T-helper 2 cell treated with Interferon-gamma antibody and Interleukin-4, amounts not matched to agents 5 μg/mL and 100 μg/mL, for 36 hours (primary cell): ENCODE results near the gene TMEM97.
"Not testable (repeated sequence)": the region's sequence is repeated elsewhere in the genome, so short reads cannot be mapped to it uniquely, and the experiment has no call there.

Experiments
- DNase-seq: peaks from one replicate; pipeline ENCODE4 v3.0.0; 2021; ENCODE audit warnings: low spot score
- H3K27ac Mint-ChIP-seq: one replicate; pipeline ENCODE4 v1.8.0; 2021; ENCODE audit warnings: mild to moderate bottlenecking, mixed read lengths
- H3K27me3 Mint-ChIP-seq: one replicate; pipeline ENCODE4 v1.8.0; 2021; ENCODE audit warnings: low read depth, mixed read lengths
- H3K36me3 Mint-ChIP-seq: one replicate; pipeline ENCODE4 v1.8.0; 2021; ENCODE audit warnings: low read depth, mixed read lengths
- H3K4me1 Mint-ChIP-seq: one replicate; pipeline ENCODE4 v1.8.0; 2021; ENCODE audit warnings: low read depth, mixed read lengths
- H3K4me3 Mint-ChIP-seq: one replicate; pipeline ENCODE4 v1.8.0; 2022; ENCODE audit warnings: mild to moderate bottlenecking, moderate library complexity, mixed read lengths
- H3K9me3 Mint-ChIP-seq: one replicate; pipeline ENCODE4 v1.8.0; 2021; ENCODE audit warnings: mixed read lengths

The TMEM97 gene

GRCh38 chr17:28292878-28293277 lies 26.1 kb upstream of the TMEM97 start:
- H3K4me1 Mint-ChIP-seq, H3K36me3 Mint-ChIP-seq, DNase-seq, H3K27ac Mint-ChIP-seq, H3K4me3 Mint-ChIP-seq, H3K9me3 Mint-ChIP-seq: not testable (repeated sequence)
- H3K27me3 Mint-ChIP-seq = peaks cover 25% of the 10 kb centered on the region

GRCh38 chr17:28293994-28294393 lies 25.0 kb upstream of the TMEM97 start:
- no peaks in the 10 kb centered on the region for H3K4me1 Mint-ChIP-seq
- no peaks in the 10 kb centered on the region for H3K36me3 Mint-ChIP-seq
- H3K4me3 Mint-ChIP-seq = no peak overlapping the region

DNA sequence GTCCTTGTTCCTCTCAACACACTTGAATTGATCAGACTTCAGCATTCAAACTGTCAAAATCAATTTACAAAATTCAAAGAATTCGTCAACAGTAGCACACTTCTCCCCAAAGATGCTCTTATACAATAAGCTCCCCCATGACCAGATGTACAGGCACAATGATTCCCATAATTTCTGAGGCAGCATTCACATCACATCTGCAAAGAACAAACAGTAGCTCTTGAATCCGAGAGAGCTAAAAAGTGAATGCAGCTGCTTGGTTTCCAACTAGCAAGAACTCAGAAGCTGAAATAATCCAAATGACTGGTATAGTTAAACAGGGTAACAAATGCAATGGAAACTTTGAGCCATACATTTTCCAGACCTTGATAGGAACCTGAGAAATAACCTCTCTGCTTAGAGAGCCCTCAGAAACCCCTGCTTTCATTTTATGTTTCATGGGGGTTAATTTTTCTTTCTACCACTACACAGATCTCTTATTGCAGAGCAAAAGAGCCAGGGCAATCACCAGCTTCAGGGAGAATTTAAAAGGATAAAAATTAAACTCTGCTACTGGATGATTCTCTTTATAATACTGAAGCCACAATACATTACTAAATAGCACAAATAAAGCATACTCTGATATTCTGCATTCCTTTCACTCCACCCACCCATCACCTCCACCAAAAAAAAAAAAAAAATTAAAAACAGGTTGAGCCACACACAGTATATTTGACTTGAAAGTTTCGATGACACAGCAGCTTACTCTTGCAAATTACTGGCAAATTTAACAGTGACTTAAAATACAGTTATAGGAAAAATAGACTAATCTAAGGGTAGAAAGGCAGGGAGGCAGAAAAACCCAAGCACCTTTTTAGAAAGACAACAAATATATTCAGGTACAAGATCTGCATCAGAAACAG lies 23.1 kb upstream of the TMEM97 start:
- Mint-ChIP-seq H3K4me3 (no peak overlapping the region), H3K27ac (no peak overlapping the region), H3K9me3 (no peaks in the 10 kb centered on the region), H3K4me1 (no peaks in the 10 kb centered on the region), H3K36me3 (no peaks in the 10 kb centered on the region), H3K27me3 (peaks cover 25% of the 10 kb centered on the region)
- no peak for DNase-seq

More at GRCh38 chr17:28293994-28294393, 25.0 kb upstream of the TMEM97 start:
- H3K9me3 Mint-ChIP-seq = no peaks in the 10 kb centered on the region
- no peak overlapping the region for H3K27ac Mint-ChIP-seq
- DNase-seq = no peak
- H3K27me3 Mint-ChIP-seq = peaks cover 25% of the 10 kb centered on the region

GRCh38 chr17:28298449-28298848 lies 20.6 kb upstream of the TMEM97 start:
- Mint-ChIP-seq H3K4me3 (no peak overlapping the region), H3K27ac (no peak overlapping the region), H3K4me1 (no peaks in the 10 kb centered on the region), H3K9me3 (no peaks in the 10 kb centered on the region), H3K27me3 (peaks cover 9% of the 10 kb centered on the region), H3K36me3 (no peaks in the 10 kb centered on the region)
- DNase-seq = no peak

DNA sequence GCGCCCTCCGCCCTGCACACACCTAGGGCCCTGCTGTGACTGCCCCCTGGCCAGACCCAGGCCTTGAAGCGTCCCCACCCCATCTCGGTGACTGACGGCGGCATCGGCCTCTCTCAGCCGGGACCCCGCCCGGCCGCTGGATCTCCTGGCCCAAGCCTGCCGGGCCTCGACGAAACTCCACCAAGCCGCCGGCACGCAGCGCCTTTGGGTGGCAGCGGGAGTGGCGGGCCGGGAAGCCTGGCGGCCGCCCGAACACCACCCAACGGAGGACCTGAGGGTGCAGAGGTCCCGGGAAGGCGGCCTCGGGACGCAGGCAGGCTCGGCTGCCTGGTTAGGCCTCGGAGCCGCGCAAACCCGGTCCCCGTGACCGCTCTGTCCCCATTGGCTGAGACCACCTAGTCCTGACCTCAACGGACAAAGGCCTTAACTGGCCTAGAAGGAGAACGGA lies 12.0 kb upstream of the TMEM97 start:
- Mint-ChIP-seq H3K27ac (no peak overlapping the region), H3K4me1 (no peaks in the 10 kb centered on the region), H3K36me3 (no peaks in the 10 kb centered on the region), H3K9me3 (no peaks in the 10 kb centered on the region), H3K27me3 (peaks cover 33% of the 10 kb centered on the region), H3K4me3 (no peak overlapping the region)
- DNase-seq = no peak

DNA sequence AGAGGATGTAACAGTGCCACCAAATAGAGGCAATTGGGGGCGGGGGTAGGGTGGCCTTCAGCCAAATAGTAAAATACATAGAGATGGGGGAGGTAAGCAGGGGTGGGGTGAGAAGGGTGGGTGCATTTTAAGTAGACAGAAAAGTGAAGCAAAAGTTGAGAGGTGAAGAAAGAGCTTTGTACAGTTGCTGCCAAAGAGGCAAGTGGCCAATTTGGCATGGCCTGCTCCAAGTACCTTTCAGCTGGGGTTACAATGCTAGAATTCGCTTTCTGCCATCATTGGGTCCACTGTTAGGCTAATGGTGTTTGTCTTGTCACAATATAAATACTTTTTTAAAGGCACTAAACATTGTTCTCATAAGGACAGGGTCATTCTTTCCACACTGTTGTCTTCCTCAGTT lies 5.2 kb upstream of the TMEM97 start:
- no peak overlapping the region for H3K4me3 Mint-ChIP-seq
- no peak for DNase-seq
- peaks cover 18% of the 10 kb centered on the region for H3K4me1 Mint-ChIP-seq
- peaks cover 11% of the 10 kb centered on the region for H3K27me3 Mint-ChIP-seq
- H3K27ac Mint-ChIP-seq = no peak overlapping the region
- H3K9me3 Mint-ChIP-seq = no peaks in the 10 kb centered on the region
- no peaks in the 10 kb centered on the region for H3K36me3 Mint-ChIP-seq

DNA sequence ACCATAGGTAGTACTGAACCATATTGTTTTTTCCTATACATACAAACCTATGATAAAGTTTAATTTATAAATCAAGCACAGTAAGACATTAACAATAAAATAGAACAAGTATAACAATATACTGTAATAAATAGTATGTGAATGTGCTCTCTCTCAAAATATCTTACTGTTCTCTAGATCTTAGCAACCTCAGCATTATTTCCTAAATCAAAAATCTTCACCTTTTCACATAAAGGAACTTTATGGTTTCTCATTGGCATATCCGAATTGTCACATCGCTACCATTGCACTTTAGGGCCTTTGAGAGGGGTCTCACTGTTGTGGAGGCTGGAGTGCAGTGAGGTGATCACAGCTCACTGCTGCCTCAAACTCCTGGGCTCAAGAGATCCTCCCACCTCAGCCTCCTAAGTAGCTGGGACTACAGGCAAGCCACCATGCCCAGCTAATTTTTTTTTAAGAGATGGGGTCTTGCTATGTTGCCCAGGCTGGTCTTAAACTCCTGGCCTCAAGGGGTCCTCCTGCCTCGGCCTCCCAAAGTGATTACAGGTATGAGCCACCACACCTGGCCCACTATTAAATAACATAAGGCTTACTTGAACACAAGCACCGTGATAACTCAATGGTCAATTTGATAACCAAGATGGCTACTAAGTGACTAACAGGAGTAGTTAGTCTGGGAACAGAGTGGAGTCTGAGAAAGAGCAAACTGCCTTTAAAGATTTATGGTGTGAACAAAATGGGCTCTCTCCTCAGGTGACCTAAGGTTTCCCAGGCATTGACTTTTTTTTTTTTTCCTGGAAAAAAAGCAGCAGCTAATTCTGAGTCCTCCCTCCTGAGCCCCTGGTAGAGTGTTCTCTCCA lies 2.9 kb upstream of the TMEM97 start:
- no peak overlapping the region for H3K4me3 Mint-ChIP-seq
- peaks cover 10% of the 10 kb centered on the region for H3K36me3 Mint-ChIP-seq
- no peak overlapping the region for H3K27ac Mint-ChIP-seq
- peaks cover 30% of the 10 kb centered on the region for H3K4me1 Mint-ChIP-seq
- DNase-seq = no peak
- H3K27me3 Mint-ChIP-seq = peaks cover 7% of the 10 kb centered on the region
- no peaks in the 10 kb centered on the region for H3K9me3 Mint-ChIP-seq

DNA sequence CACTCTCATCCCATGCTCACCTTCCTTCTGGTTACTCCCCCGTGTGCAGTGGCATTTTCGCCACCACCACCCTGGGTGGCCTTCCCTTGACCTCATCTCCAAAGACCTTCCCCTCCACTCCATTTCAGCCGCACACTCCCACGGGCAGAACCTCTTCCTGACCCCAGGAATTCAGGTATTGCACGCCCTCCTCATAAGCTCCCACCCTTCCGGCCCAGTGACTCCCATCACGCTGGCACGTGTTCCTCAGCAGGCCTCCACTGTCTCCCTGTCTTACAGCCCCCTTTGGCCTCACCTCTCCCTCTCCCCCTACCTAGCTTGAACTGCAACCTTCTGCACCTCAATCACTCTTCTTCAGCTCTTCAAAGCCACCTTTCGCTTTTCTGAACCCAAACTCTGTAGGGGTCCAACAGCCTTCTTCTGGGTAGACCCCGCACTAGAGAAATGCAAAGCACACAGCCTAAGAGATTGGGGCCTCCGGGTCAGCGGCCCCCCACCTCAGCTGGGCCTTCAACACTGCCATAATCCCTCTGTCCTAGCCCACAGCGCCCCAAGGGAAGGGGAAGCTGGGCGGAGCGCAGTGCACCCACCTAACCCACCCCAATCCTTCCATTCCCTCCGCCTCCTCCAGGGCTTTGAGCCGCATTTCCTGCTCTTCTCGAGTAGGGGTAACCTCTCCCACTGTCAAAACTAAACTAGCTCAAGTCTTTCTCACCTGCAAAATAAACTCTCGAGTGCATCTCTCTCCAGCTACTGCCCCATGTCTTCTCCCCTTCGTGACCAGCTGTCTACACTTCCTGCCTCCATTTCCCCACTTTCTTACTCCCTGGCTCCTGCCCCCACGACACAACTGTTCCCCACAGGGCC lies 1.7 kb upstream of the TMEM97 start:
- Mint-ChIP-seq H3K4me1 (peaks cover 39% of the 10 kb centered on the region), H3K36me3 (peaks cover 12% of the 10 kb centered on the region), H3K4me3 (peak overlapping the region; percentile 94), H3K9me3 (no peaks in the 10 kb centered on the region), H3K27me3 (peaks cover 7% of the 10 kb centered on the region), H3K27ac (peak overlapping the region; percentile 88)
- DNase-seq = no peak

GRCh38 chr17:28317966-28318758 lies 838 bp upstream of the TMEM97 start:
- Mint-ChIP-seq H3K9me3 (no peaks in the 10 kb centered on the region), H3K27ac (peak overlapping the region; percentile 88), H3K36me3 (peaks cover 16% of the 10 kb centered on the region), H3K4me3 (peak overlapping the region; percentile 94), H3K27me3 (peaks cover 2% of the 10 kb centered on the region), H3K4me1 (peaks cover 46% of the 10 kb centered on the region)
- DNase-seq = no peak

- no peaks in the 10 kb centered on the region for H3K27me3 Mint-ChIP-seq
- no peaks in the 10 kb centered on the region for H3K9me3 Mint-ChIP-seq
- H3K4me1 Mint-ChIP-seq = peaks cover 46% of the 10 kb centered on the region
- H3K4me3 Mint-ChIP-seq = peak overlapping the region; percentile 94
- DNase-seq = no peak
- H3K36me3 Mint-ChIP-seq = peaks cover 17% of the 10 kb centered on the region
- peak overlapping the region; percentile 88 for H3K27ac Mint-ChIP-seq
These were observed 567 bp downstream of the TMEM97 start for GRCh38 chr17:28319598-28319935.

DNA sequence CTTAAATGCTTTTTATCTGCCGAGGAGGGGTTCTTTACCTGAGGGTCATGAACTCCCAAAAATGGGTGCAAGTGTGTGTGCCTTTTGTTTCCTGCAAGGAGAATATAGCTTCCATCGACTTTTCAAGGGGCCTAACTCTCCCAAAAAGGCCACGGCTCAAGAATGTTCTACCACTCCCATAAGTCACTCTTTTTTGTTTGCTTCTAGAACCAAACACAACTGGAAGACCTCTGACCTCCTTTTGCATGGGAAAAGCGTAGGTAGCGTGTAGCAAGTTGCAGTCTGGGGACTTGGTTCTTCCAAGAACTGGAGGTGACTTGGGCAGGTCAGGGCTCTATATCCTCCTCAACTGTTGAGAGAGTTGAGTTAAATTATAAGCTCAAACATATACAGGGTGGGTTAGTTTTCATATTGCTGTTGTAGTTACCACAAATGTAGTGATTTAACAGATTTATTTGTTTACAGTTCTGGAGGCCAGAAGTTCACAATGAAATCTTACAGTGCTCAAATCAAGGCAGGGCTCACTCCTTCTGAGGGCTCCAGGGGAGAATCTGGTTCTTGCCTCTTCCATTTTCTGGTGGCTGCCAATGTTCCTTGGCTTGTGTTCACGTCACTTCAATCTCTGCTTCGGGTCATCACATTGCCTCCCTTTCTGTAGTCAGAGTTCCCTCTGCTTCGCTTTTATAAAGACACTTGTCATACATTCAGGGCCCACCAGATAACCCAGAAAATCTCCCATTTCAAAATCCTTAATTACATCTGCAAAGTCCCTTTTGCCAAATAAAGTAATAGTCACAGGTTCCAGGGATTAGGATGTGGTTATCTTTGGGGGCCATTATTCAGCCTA lies 1.4 kb downstream of the TMEM97 start:
- Mint-ChIP-seq H3K27ac (peak overlapping the region; percentile 79), H3K4me3 (peak overlapping the region; percentile 94), H3K9me3 (no peaks in the 10 kb centered on the region), H3K4me1 (peaks cover 48% of the 10 kb centered on the region), H3K36me3 (peaks cover 17% of the 10 kb centered on the region), H3K27me3 (no peaks in the 10 kb centered on the region)
- no peak for DNase-seq

- Mint-ChIP-seq H3K4me3 (no peak overlapping the region), H3K27ac (no peak overlapping the region), H3K4me1 (peaks cover 35% of the 10 kb centered on the region), H3K27me3 (no peaks in the 10 kb centered on the region), H3K9me3 (no peaks in the 10 kb centered on the region), H3K36me3 (peaks cover 44% of the 10 kb centered on the region)
- no peak for DNase-seq
These were observed 5.3 kb downstream of the TMEM97 start for GRCh38 chr17:28324267-28324745.
